TTC549 (cell line): ENCODE results near the gene SSR4.

Source experiments
- FAIRE-seq: peaks from 2 replicates; lab custom pipeline; 2012; peaks lifted over from hg19 to GRCh38; lab: Jason Lieb, UNC

SSR4 gene

GRCh38 chrX:153769865-153770600, 24.4 kb upstream of the SSR4 start:
- FAIRE-seq = no peak

GRCh38 chrX:153770601-153771414, 23.7 kb upstream of the SSR4 start:
- no peak for FAIRE-seq

- FAIRE-seq = no peak
Measured at GRCh38 chrX:153771415-153772315, 22.8 kb upstream of the SSR4 start.

- FAIRE-seq = no peak
Measured at GRCh38 chrX:153772316-153773217, 21.9 kb upstream of the SSR4 start.

DNA sequence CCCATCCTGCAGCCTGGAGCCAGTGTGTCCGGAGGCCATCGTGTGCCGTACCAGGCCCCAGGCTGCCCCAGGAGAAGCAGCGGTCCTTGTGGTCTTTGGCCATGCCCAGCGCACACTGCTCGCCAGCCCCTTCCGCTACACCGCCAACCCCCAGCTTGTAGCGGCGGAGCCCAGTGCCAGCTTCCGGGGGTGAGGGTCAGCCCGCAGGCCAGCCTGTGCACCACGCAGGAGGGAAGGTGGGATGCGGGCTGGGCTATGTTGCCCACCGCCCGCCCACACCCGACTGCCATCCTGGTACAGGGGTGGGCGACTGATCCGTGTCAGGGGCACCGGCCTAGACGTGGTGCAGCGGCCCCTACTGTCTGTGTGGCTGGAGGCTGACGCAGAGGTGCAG, 21.3 kb upstream of the SSR4 start:
- no peak for FAIRE-seq

GRCh38 chrX:153773741-153774575, 20.5 kb upstream of the SSR4 start:
- no peak for FAIRE-seq

- no peak for FAIRE-seq
Measured at GRCh38 chrX:153774576-153775292, 19.7 kb upstream of the SSR4 start.

- FAIRE-seq = no peak
Measured at GRCh38 chrX:153775293-153776119, 19.0 kb upstream of the SSR4 start.

DNA sequence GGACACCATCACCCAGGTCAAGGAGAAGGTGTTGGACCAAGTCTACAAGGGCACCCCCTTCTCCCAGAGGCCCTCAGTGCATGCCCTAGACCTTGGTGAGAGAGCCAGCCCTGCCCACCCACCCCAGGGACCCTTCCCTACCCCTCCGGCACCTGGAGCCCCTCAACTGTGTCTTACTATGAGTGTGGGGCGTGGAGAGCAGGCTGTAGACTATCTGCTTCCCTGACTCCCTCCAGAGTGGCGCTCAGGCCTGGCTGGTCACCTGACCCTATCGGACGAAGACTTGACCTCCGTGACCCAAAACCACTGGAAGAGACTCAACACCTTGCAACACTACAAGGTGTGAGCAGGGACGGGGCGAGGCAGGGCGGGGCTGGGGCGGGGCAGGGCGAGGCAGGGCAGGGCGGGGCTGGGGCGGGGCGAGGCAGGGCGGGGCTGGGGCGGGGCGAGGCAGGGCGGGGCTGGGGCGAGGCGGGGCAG, 18.3 kb upstream of the SSR4 start:
- FAIRE-seq = no peak

GRCh38 chrX:153776611-153777045, 17.8 kb upstream of the SSR4 start:
- FAIRE-seq = no peak

GRCh38 chrX:153777261-153778090, 17.0 kb upstream of the SSR4 start:
- FAIRE-seq = no peak

DNA sequence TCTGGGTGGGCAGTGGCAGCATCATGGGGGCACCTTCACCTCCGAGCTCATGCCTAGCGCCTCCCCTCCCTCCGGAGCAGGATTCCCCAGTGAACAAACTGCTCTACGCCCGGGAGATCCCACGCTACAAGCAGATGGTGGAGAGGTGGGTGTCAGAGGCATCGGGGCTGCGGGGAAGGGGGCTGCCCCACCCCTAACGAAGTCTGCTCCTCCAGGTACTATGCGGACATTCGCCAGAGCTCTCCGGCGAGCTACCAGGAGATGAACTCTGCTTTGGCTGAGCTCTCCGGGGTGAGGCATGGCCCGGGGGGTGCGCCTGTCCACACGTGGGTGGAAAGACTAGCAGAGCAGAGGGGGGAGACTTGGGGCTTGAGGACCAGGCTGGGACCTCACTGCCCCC, 16.3 kb upstream of the SSR4 start:
- FAIRE-seq = no peak

DNA sequence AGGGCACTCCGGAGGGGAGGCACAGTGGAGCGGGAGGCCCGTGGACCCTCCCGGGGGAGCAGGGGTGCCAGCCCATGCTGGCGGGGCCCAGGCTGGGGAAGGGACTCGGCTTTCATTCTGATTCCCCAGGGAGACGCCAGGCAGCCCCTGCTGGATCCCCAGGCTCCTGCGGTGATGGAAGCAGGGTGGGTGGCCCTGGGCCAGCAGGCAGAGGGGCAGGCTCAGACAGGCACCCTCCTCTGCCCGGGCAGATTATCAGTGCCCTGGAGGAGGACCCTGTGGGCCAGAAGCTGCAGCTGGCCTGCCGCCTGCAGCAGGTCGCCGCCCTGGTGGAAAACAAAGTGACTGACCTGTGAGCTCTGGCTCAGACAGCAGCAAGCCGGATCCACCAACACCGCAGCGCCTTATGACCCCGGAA, 15.8 kb upstream of the SSR4 start:
- FAIRE-seq = no peak

GRCh38 chrX:153779891-153780677, 14.4 kb upstream of the SSR4 start:
- FAIRE-seq = no peak

DNA sequence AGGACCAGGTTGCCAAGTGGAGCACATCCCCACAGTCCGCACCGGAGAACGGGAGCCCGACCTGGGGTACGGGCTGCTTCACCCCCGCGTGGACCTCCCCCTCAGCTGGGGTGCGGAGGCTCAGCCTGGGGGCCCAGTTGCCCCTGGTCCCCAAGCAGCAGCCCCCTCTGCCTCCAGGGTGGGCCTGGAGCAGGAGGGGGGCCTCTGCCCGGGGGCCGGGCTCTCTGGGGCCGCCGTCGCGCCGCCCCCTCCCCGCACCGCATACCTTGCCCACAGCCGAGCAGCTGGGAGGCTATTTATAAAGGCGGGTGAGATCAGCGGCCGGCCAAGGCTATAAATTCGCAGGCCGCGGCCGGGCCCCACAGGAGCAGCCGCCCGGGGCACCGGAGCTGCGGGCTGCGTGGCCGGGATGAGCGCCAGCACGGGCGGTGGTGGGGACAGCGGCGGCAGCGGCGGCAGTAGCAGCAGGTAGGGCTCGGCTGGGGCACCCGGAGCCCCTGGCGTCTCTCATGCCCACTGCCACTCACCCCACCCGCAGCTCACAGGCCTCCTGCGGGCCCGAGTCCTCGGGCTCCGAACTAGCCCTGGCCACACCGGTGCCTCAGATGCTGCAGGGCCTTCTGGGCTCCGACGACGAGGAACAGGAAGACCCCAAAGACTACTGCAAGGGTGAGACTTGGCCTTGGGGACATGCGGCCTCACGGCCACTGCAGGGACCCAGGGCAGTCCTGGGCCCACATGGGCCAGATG, 13.6 kb upstream of the SSR4 start, which contains the start of gene SRPK3:
Gene SRPK3 (plus strand): TSS at position 364 of the 750 bp plus-strand sequence. CDS start 46 bp downstream, at position 410.
- no peak for FAIRE-seq

DNA sequence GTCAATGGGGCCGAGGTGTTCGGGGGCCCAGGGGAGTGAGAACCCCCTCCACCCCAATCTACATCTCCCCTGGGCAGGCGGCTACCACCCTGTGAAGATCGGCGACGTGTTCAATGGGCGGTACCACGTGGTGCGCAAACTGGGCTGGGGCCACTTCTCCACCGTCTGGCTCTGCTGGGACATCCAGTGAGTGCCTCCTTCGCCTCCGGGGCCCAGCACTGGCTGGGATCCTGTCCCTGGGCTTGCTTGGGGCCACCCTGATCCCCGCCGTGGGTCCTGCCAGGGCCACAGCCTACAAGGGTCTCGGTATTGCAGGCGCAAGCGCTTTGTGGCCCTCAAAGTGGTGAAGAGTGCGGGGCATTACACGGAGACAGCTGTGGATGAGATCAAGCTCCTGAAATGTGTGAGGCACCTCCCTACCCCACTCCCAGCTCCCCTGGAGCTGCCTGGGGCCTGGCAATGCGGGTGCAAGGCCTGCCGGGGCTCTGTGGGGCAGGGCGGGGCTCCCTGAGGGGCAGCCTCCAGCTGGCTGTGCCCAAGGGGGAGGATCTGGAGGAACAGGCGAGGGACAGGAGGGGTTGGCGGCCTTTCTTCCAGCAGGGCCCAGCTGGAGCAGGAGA, 12.9 kb upstream of the SSR4 start:
- no peak for FAIRE-seq
